Cerebellar nuclear complex (tissue), 1 donor: Measurements from ENCODE around the gene PDE8A.

Experiments
- DNase-seq, 2 experiments: peaks; one replicate each; lab custom pipeline; 2025; lab: John Stamatoyannopoulos, UW

The PDE8A gene

GRCh38 chr15:85034276-85034675 lies 52.6 kb downstream of the PDE8A start:
- no peak for DNase-seq

- no peak for DNase-seq
Measured at GRCh38 chr15:85035980-85036379, 54.3 kb downstream of the PDE8A start.

GRCh38 chr15:85036716-85037115 lies 55.1 kb downstream of the PDE8A start:
- DNase-seq: no peak

- no peak for DNase-seq
Measured at GRCh38 chr15:85037641-85038040, 56.0 kb downstream of the PDE8A start.

GRCh38 chr15:85041230-85041629 lies 59.6 kb downstream of the PDE8A start:
- DNase-seq: no peak

GRCh38 chr15:85044251-85044853 lies 62.7 kb downstream of the PDE8A start:
- DNase-seq: no peak

- no peak for DNase-seq
Measured at GRCh38 chr15:85044894-85045293, 63.2 kb downstream of the PDE8A start.

- DNase-seq: no peak
Measured at GRCh38 chr15:85045615-85046014, 64.0 kb downstream of the PDE8A start.

GRCh38 chr15:85047271-85047948 lies 65.8 kb downstream of the PDE8A start:
- no peak for DNase-seq

- DNase-seq: no peak
Measured at GRCh38 chr15:85048430-85048829, 66.8 kb downstream of the PDE8A start.

- no peak for DNase-seq
Measured at GRCh38 chr15:85049805-85050204, 68.1 kb downstream of the PDE8A start.

GRCh38 chr15:85059734-85060133 lies 78.1 kb downstream of the PDE8A start:
- no peak for DNase-seq

- DNase-seq: no peak
Measured at GRCh38 chr15:85062560-85062959, 80.9 kb downstream of the PDE8A start.

- no peak for DNase-seq
Measured at GRCh38 chr15:85063088-85063487, 81.4 kb downstream of the PDE8A start.

- no peak for DNase-seq
Measured at GRCh38 chr15:85063522-85064079, 81.9 kb downstream of the PDE8A start.

- no peak for DNase-seq
Measured at GRCh38 chr15:85064710-85065109, 83.1 kb downstream of the PDE8A start.

- no peak for DNase-seq
Measured at GRCh38 chr15:85071061-85071460, 89.4 kb downstream of the PDE8A start.

GRCh38 chr15:85071504-85071903 lies 89.8 kb downstream of the PDE8A start:
- DNase-seq: no peak

- DNase-seq: no peak
Measured at GRCh38 chr15:85072917-85073316, 91.3 kb downstream of the PDE8A start.

GRCh38 chr15:85073556-85074194 lies 92.0 kb downstream of the PDE8A start:
- DNase-seq: no peak

- no peak for DNase-seq
Measured at GRCh38 chr15:85086855-85087254, 105.2 kb downstream of the PDE8A start.

GRCh38 chr15:85088300-85088699 lies 106.6 kb downstream of the PDE8A start:
- no peak for DNase-seq

- no peak for DNase-seq
Measured at GRCh38 chr15:85089929-85090597, 108.4 kb downstream of the PDE8A start.
